ENCODE results near the gene EML5.
"Not testable (repeated sequence)": the region's sequence is repeated elsewhere in the genome, so short reads cannot be mapped to it uniquely, and the experiment has no call there.

The EML5 gene

DNA sequence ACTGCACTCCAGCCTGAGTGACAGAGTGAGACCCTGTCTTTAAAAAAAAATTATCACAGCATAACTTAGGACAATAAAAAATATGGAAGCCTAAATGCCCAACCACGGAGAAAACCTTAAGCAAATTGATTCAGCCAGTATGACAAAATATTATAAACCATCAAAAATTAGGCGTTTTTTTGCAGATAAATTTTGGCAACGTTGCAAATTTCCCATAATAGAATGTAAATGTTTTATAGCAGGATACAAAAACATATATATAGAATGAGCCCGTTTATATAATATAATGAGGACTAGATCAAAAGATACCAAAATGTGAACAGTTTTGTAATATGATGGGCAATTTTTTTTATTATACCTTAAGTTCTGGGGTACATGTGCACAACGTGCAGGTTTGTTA, 6.8 kb upstream of the EML5 start:
- no peak for DNase-seq

- DNase-seq = no peak
Observed at GRCh38 chr14:88798156-88798555, 5.4 kb upstream of the EML5 start.

GRCh38 chr14:88793259-88793625, 489 bp upstream of the EML5 start:
- DNase-seq = no peak

GRCh38 chr14:88791629-88792472, 902 bp downstream of the EML5 start:
- DNase-seq = no peak

- DNase-seq = no peak
Observed at GRCh38 chr14:88791252-88791621, 1.5 kb downstream of the EML5 start.

DNA sequence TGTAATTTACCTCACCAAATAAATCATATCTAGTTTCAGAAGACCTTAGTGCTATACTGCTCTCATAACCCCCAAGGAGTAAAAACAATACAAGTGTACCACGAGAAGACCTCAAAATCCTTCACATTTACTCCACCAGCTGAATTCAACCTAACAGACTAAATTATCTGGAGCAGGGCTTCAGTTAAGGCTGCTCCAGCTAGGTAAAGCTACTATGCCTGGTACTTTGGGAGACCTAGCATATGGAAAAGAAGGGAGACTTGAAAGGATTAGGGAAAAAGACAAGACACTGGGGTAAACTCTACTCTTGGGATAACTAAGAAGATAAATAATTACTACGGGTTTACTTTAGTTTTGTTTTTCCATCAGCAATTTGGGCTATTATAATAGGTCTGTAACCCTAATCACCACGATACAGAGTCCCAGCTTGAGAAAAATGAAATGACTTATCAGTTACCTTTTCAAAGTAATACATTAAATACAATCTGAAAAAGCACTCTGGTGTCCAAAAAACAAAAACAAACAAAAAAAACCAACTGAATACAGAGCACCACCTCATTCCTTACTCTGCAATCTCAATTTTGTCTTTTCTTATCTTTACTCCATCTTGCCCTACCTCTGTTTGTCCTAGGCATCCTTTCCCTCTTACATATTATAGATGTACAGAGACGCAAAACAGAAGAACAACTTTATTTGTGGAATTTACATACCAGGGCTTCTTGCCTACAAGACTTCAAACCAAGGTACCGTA, 2.1 kb downstream of the EML5 start:
- no peak for DNase-seq

- DNase-seq = not testable (repeated sequence)
Observed at GRCh38 chr14:88789573-88789972, 3.2 kb downstream of the EML5 start.

- no peak for DNase-seq
Observed at GRCh38 chr14:88786715-88787114, 6.0 kb downstream of the EML5 start.

DNA sequence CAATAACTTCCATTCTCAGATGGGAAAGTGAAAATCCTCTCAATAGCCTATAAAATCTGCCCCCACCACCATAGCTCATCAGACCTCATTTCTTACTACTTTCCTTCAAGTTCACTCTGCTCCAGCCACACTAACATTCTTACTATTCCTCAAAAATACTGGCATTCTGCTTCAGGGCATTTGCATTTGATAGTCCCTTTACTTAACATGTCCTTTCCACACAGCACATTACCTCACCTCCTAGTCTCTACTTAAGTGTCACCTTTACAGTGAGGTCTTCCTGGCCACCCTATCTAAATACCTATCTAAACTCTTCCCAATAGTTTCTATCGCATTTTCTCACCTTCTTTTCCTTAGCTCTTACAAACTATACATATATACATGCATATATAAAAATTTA, 6.8 kb downstream of the EML5 start:
- DNase-seq = no peak

DNA sequence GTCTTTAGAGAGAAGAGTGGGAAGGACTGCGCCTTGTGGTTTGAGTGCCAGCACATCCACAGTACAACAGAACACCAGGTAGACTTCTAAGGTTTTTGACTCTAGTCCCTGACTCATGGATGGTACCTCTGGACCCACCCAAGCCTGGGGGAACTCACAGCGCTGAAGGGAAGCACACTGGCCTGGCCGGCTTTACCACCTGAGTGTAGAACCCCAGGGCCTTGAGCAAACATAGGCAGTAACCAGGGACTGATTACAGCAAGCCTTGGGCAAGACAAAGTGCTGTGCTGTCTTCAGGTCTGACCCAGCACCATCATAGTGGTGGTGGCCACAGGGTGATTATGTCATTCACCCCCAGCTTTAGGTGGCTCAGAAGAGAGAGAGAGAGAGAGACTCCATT, 17.2 kb downstream of the EML5 start:
- no peak for DNase-seq

DNA sequence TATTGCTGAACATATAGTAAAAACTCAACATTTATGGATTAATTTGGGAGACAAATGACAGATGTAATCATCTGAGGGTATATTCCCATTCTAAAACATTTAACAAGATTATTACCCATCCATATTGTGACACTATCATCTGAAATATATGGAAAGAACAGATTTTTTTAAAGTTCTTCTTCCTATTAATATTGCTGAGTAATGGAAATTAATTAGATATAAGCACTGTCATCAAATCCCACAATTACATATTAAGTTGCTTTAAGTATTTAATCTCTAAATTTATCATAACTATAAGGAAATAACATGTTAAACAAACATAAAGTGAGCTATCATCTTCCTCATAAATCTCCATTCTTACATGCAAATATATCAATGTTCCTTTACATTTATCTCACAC, 22.0 kb downstream of the EML5 start:
- no peak for DNase-seq

- no peak for DNase-seq
Observed at GRCh38 chr14:88765130-88765529, 27.6 kb downstream of the EML5 start.

GRCh38 chr14:88753873-88754272, 38.9 kb downstream of the EML5 start:
- no peak for DNase-seq

GRCh38 chr14:88750945-88751344, 41.8 kb downstream of the EML5 start:
- DNase-seq = no peak

DNA sequence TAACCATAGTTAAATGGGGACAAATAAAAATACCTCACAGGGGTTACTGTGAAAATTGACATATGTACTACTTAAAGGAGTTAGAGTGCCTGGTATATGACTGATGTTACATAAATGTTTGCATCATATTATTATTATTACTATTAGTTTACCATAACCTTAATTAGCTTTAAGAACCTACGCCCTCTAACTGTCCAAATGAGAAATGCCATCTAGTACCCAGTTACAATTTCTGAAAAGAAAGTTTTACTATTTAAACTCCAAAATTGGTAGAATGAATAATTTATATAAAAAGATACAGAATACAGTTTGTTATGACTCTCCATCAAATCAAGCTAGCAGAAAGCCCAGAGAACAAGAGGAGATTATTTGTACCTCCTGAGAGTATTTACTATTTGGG, 42.3 kb downstream of the EML5 start:
- no peak for DNase-seq

GRCh38 chr14:88749139-88749538, 43.6 kb downstream of the EML5 start:
- DNase-seq = no peak

GRCh38 chr14:88748288-88748687, 44.5 kb downstream of the EML5 start:
- no peak for DNase-seq

DNA sequence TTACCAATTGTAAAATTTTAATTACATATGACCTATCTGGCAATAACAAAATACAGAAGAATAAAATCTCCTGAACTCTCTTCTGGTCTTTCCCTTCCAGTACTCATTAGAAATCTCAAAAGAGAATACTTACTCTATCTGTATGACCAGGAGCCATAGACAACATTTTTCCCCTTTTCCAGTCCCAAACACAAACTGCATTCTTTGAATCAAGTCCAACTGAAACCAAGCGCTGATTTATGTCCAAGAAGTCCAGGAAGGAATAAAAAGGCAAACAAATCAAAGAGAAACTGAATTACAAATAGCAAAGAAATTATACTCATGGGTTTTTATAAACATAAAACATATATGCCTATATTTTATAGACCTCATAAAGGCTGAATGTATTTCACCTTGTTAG, 46.7 kb downstream of the EML5 start:
- no peak for DNase-seq

DNA sequence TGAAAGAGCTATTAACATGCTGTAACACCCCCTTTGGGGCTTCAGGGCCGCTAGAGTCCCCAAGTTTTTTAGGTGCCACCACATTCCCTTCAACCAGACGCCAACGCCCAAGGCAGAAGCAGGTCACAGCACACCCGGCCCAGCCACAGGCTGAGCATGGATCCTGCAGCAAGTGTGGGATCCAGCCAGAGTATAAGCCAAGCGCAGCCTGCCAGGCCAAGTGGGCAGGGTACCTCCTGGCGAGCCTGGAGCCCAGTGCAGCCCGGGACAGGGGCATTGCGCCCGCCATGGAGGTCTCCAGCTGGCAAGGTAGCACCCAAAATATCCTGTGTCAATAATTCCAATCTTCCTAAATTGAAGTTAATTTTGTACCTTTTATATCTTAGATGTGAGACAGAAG, 55.5 kb downstream of the EML5 start:
- no peak for DNase-seq

- no peak for DNase-seq
Observed at GRCh38 chr14:88733121-88733520, 59.6 kb downstream of the EML5 start.

DNA sequence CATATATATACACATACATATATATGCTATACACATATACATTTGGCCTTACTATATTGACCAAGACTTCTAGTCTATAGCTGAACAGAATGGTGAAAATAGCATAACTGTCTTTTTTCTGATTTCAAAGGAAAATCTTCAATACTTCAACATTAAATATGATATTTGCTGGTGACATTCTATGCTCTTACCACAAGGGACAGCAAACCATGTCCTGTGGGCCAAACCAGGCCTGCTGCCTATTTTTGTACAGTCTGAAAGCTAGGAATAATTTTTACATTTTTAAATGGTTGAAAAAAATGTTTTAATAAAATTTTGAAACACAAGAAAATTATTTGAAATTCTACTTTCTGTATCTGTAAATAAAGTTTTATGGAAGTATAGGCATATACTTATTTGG, 63.6 kb downstream of the EML5 start:
- DNase-seq = no peak

DNA sequence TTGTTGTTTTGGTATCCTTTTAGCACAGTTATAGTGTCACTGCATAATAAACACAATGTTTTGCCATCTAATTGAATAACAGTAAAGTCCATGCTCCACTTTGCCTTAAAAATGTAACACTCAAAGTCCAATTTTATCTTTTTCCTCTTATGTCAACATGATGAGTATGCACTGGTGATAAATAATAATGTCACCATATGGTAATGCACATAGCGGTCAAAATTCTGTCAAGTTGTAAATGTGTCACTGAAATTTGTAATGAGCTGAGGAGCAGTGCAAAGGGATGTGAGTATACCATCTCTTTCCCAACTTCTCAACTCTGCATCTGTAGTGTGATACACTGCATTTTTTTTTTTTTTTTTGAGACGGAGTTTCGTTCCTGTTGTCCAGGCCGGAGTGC, 65.7 kb downstream of the EML5 start:
- DNase-seq = no peak

GRCh38 chr14:88710709-88711108, 82.0 kb downstream of the EML5 start:
- DNase-seq = no peak

DNA sequence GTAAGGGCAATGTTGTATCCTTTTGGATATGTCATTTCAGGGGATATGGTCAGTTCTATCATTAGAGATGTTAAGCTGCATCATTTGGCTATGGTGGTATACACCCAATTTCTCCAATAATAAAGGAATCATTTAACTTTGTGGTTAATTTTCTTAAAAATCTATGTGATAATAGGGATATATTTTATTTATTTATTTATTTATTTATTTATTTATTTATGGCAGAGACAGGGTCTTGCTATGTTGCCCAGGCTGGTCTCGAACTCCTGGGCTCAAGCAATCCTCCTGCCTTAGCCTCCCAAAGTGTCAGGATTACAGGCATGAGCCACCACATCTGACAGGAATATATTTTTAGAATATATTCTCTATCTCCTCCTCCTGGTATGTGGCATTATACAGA, 85.7 kb downstream of the EML5 start:
- DNase-seq = no peak

DNA sequence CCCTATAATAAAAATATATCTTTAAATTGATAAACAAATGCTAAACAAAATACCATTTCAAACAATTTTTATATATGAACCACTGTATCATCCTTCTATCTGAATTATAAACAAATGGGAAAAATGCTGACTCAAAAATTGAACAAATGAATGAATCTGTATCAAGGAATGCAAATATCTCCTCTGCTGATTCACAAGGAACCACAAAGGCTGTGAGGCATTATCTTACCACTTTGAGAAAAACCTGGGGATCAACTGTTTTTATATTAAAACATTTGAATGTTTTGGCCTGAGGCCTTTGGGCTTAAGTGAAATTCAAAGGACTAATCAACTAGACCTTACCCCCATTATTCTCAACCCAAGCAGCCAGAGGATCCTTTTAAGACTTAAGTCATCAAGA, 86.3 kb downstream of the EML5 start:
- DNase-seq = no peak
